Measurements from ENCODE around the gene PBX1. TPM values are rescaled to one million over a fixed set of nuclear protein-coding genes. Genes with fewer than 3 reads are reported as not detected.

The PBX1 gene
- total RNA-seq, 2 donors from 2014 or later = 50.5 to 53.1 TPM

GRCh38 chr1:164779376-164779775 lies 220.4 kb downstream of the PBX1 start:
- Histone ChIP-seq H3K9me3 (no peaks in the 10 kb centered on the region), H3K4me1 (ENCODE audit: control insufficient read depth in 1 of 2, low read depth in 2 of 2) (peaks cover 7 to 43% of the 10 kb centered on the region in 2 donors), H3K4me3 (no peak overlapping the region), H3K36me3 (no peaks in the 10 kb centered on the region), H3K27me3 (replicated peaks; ENCODE audit: insufficient read depth) (no peaks in the 10 kb centered on the region), H3K27ac (no peak overlapping the region)
- DNase-seq (ENCODE audit: low spot score) (no peak), ATAC-seq (ENCODE audit: insufficient number of reproducible peaks, low FRiP score, low read depth) (no peak)
- TF ChIP-seq, protein P1, sequence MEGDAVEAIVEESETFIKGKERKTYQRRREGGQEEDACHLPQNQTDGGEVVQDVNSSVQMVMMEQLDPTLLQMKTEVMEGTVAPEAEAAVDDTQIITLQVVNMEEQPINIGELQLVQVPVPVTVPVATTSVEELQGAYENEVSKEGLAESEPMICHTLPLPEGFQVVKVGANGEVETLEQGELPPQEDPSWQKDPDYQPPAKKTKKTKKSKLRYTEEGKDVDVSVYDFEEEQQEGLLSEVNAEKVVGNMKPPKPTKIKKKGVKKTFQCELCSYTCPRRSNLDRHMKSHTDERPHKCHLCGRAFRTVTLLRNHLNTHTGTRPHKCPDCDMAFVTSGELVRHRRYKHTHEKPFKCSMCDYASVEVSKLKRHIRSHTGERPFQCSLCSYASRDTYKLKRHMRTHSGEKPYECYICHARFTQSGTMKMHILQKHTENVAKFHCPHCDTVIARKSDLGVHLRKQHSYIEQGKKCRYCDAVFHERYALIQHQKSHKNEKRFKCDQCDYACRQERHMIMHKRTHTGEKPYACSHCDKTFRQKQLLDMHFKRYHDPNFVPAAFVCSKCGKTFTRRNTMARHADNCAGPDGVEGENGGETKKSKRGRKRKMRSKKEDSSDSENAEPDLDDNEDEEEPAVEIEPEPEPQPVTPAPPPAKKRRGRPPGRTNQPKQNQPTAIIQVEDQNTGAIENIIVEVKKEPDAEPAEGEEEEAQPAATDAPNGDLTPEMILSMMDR (IDR thresholded peaks at IDR 0.05) = no peak

- H3K9me3 ChIP-seq = no peaks in the 10 kb centered on the region
- TF ChIP-seq, protein P1 (IDR thresholded peaks at IDR 0.05) = no peak
- no peaks in the 10 kb centered on the region for H3K27me3 ChIP-seq (replicated peaks; ENCODE audit: insufficient read depth)
- ATAC-seq (ENCODE audit: insufficient number of reproducible peaks, low FRiP score, low read depth) (no peak), DNase-seq (ENCODE audit: low spot score) (no peak)
- H3K27ac ChIP-seq = no peak overlapping the region
- H3K4me3 ChIP-seq = no peak overlapping the region
- no peaks in the 10 kb centered on the region for H3K36me3 ChIP-seq
- H3K4me1 ChIP-seq (ENCODE audit: control insufficient read depth in 1 of 2, low read depth in 2 of 2) = peaks cover 8 to 43% of the 10 kb centered on the region in 2 donors
Observed at GRCh38 chr1:164780111-164780812, 221.3 kb downstream of the PBX1 start.

GRCh38 chr1:164780863-164781262 lies 221.9 kb downstream of the PBX1 start:
- no peaks in the 10 kb centered on the region for H3K9me3 ChIP-seq
- ATAC-seq (ENCODE audit: insufficient number of reproducible peaks, low FRiP score, low read depth) (no peak), DNase-seq (ENCODE audit: low spot score) (no peak)
- TF ChIP-seq, protein P1 (IDR thresholded peaks at IDR 0.05) = no peak
- no peak overlapping the region for H3K4me3 ChIP-seq
- no peaks in the 10 kb centered on the region for H3K27me3 ChIP-seq (replicated peaks; ENCODE audit: insufficient read depth)
- H3K36me3 ChIP-seq = no peaks in the 10 kb centered on the region
- peak overlapping the region in 1 of 2 donors; percentile 3 for H3K27ac ChIP-seq
- peaks cover 14 to 47% of the 10 kb centered on the region in 2 donors for H3K4me1 ChIP-seq (ENCODE audit: control insufficient read depth in 1 of 2, low read depth in 2 of 2)

- H3K9me3 ChIP-seq = no peaks in the 10 kb centered on the region
- TF ChIP-seq, protein P1 (IDR thresholded peaks at IDR 0.05) = no peak
- peaks cover 22 to 58% of the 10 kb centered on the region in 2 donors for H3K4me1 ChIP-seq (ENCODE audit: control insufficient read depth in 1 of 2, low read depth in 2 of 2)
- ATAC-seq (ENCODE audit: insufficient number of reproducible peaks, low FRiP score, low read depth) (no peak), DNase-seq (ENCODE audit: low spot score) (no peak)
- no peak overlapping the region for H3K4me3 ChIP-seq
- peak overlapping the region in 1 of 2 donors; percentile 25 for H3K27ac ChIP-seq
- H3K27me3 ChIP-seq (replicated peaks; ENCODE audit: insufficient read depth) = no peaks in the 10 kb centered on the region
- no peaks in the 10 kb centered on the region for H3K36me3 ChIP-seq
Observed at GRCh38 chr1:164781972-164782371, 223.0 kb downstream of the PBX1 start.

GRCh38 chr1:164783778-164784555 lies 225.0 kb downstream of the PBX1 start:
- H3K27ac ChIP-seq = peak overlapping the region; percentile 35 to 60
- no peak for ATAC-seq (ENCODE audit: insufficient number of reproducible peaks, low FRiP score, low read depth)
- TF ChIP-seq, protein P1 (IDR thresholded peaks at IDR 0.05) = no peak

More at GRCh38 chr1:164783778-164784555, 225.0 kb downstream of the PBX1 start:
- Histone ChIP-seq H3K4me1 (ENCODE audit: control insufficient read depth in 1 of 2, low read depth in 2 of 2) (peaks cover 22 to 68% of the 10 kb centered on the region in 2 donors), H3K27me3 (replicated peaks; ENCODE audit: insufficient read depth) (no peaks in the 10 kb centered on the region), H3K36me3 (no peaks in the 10 kb centered on the region), H3K4me3 (no peak overlapping the region), H3K9me3 (no peaks in the 10 kb centered on the region)
- DNase-seq (ENCODE audit: low spot score) = no peak
